Measurements from ENCODE around the gene LIN9. TPM values are rescaled to one million over a fixed set of nuclear protein-coding genes. Genes with fewer than 3 reads are reported as not detected.
"Not testable (repeated sequence)": the region's sequence is repeated elsewhere in the genome, so short reads cannot be mapped to it uniquely, and the experiment has no call there.

LIN9 gene
- total RNA-seq, 4 donors from 2014 or later: 1.9 to 3.3 (median 2.6) TPM

- H3K4me3 ChIP-seq (replicated peaks in 1 of 3): no peak overlapping the region
- 63 to 65% methylated on average over 8 of the region's 8 CpGs for WGBS, 2 donors
- TF ChIP-seq CTCF (IDR thresholded peaks at IDR 0.05) (no peak), POLR2A (IDR thresholded peaks at IDR 0.05) (no peak)
These were observed 35.7 kb upstream of the LIN9 start for GRCh38 chr1:226344441-226345259.

GRCh38 chr1:226342656-226343055 lies 33.7 kb upstream of the LIN9 start:
- DNase-seq: no peak
- H3K27me3 ChIP-seq: no peaks in the 10 kb centered on the region
- no peak overlapping the region for H3K27ac ChIP-seq
- no peak overlapping the region for H3K4me3 ChIP-seq (replicated peaks in 1 of 3)
- WGBS, 2 donors: 66 to 93% methylated on average over 2 of the region's 2 CpGs
- H3K36me3 ChIP-seq: no peaks in the 10 kb centered on the region
- TF ChIP-seq CTCF (IDR thresholded peaks at IDR 0.05): no peak
- no peak for TF ChIP-seq POLR2A (IDR thresholded peaks at IDR 0.05)
- H3K4me1 ChIP-seq: no peaks in the 10 kb centered on the region
- no peaks in the 10 kb centered on the region for H3K9me3 ChIP-seq
- intact Hi-C loops (cut with DNase I): no loop called here

More at GRCh38 chr1:226344441-226345259, 35.7 kb upstream of the LIN9 start:
- H3K27ac ChIP-seq: no peak overlapping the region
- H3K4me1 ChIP-seq: no peaks in the 10 kb centered on the region
- no peaks in the 10 kb centered on the region for H3K27me3 ChIP-seq
- H3K9me3 ChIP-seq: no peaks in the 10 kb centered on the region
- DNase-seq: no peak
- intact Hi-C loops (cut with DNase I): no loop called here
- H3K36me3 ChIP-seq: no peaks in the 10 kb centered on the region

GRCh38 chr1:226340111-226340510 lies 31.1 kb upstream of the LIN9 start:
- H3K27me3 ChIP-seq; H3K4me3 ChIP-seq (replicated peaks in 1 of 3); H3K4me1 ChIP-seq; H3K27ac ChIP-seq; H3K36me3 ChIP-seq; H3K9me3 ChIP-seq; intact Hi-C loops (cut with DNase I); DNase-seq: not testable (repeated sequence)
- WGBS, 2 donors: 90 to 94% methylated on average over 3 of the region's 3 CpGs

GRCh38 chr1:226337276-226337875 lies 28.4 kb upstream of the LIN9 start:
- no peak overlapping the region for H3K4me3 ChIP-seq (replicated peaks in 1 of 3)
- intact Hi-C loops (cut with DNase I): no loop called here
- no peaks in the 10 kb centered on the region for H3K27me3 ChIP-seq
- TF ChIP-seq CTCF (IDR thresholded peaks at IDR 0.05) (no peak), POLR2A (IDR thresholded peaks at IDR 0.05) (no peak)
- no peaks in the 10 kb centered on the region for H3K36me3 ChIP-seq
- H3K27ac ChIP-seq: no peak overlapping the region
- no peak for DNase-seq
- H3K4me1 ChIP-seq: no peaks in the 10 kb centered on the region
- H3K9me3 ChIP-seq: no peaks in the 10 kb centered on the region
- 81% methylated on average over 8 of the region's 8 CpGs for WGBS, 2 donors

- no peak for DNase-seq
- H3K27ac ChIP-seq: no peak overlapping the region
- H3K4me1 ChIP-seq: no peaks in the 10 kb centered on the region
- intact Hi-C loops (cut with DNase I): no loop called here
- H3K9me3 ChIP-seq: no peaks in the 10 kb centered on the region
- H3K27me3 ChIP-seq: no peaks in the 10 kb centered on the region
- WGBS, 2 donors: 83 to 95% methylated on average over 1 of the region's 1 CpG
- TF ChIP-seq CTCF (IDR thresholded peaks at IDR 0.05): no peak
- no peak for TF ChIP-seq POLR2A (IDR thresholded peaks at IDR 0.05)
- H3K36me3 ChIP-seq: no peaks in the 10 kb centered on the region
- no peak overlapping the region for H3K4me3 ChIP-seq (replicated peaks in 1 of 3)
These were observed 26.7 kb upstream of the LIN9 start for GRCh38 chr1:226335661-226336060.

All from thyroid gland (tissue), 4 donors.